Naive thymus-derived CD8-positive, alpha-beta T cell (primary cell): ENCODE data around the gene HACE1. TPM values are rescaled to one million over a fixed set of nuclear protein-coding genes. Genes with fewer than 3 reads are reported as not detected.

Experiments
- polyA plus RNA-seq, 3 donors: library from polyadenylated mRNA; unstranded; fragments of 300-500 nt; fragmentation: Illumina TruSeq; gene quantifications; one replicate each; pipeline ENCODE4 v1.2.3, GENCODE V29; 2021
- total RNA-seq, 8 experiments: library from RNA in 2 of 8; stranded (reverse) in 2 of 8; gene quantifications; one replicate each; pipeline ENCODE4 v1.2.3 and lab custom pipeline; 2021 to 2026

Gene HACE1
- total and polyA plus RNA-seq, 5 experiments from 2014 or later = 3.7 to 12.1 (median 5.8) TPM

Other genes with a start within 250 kb of the HACE1 start
- gene LIN28B, start 97.2 kb upstream of the HACE1 start, total RNA-seq = not detected
- under 1 TPM in 1 of 3 donors, not detected in 2; 0.02 TPM for gene LIN28B, start 97.2 kb upstream of the HACE1 start, polyA plus RNA-seq